Activated naive CD8-positive, alpha-beta T cell treated with anti-CD3 and anti-CD28 coated beads, Interleukin-2, amount 50 U/mL, for 16 hours (primary cell): Measurements from ENCODE around the gene TRAF3.

Source experiments
- DNase-seq: peaks from one replicate; pipeline ENCODE4 v3.0.0-alpha.2; 2020; ENCODE audit warnings: low read depth, low spot score

TRAF3 gene

GRCh38 chr14:102776761-102777710 is at the start of gene TRAF3:
TSS of gene TRAF3 (plus strand) at chr14:102777449. CDS start at chr14:102870202, 92,753 bp downstream.
- DNase-seq: peak; percentile 56

GRCh38 chr14:102728501-102728900 is 48.7 kb upstream of the TRAF3 start:
- DNase-seq: no peak

- no peak for DNase-seq
Measured at GRCh38 chr14:102729268-102729667, 48.0 kb upstream of the TRAF3 start.

- no peak for DNase-seq
Measured at GRCh38 chr14:102729825-102730224, 47.4 kb upstream of the TRAF3 start.

- DNase-seq: no peak
Measured at GRCh38 chr14:102731101-102731870, 46.0 kb upstream of the TRAF3 start.

GRCh38 chr14:102731871-102732800 is 45.1 kb upstream of the TRAF3 start:
- no peak for DNase-seq

GRCh38 chr14:102732924-102733323 is 44.3 kb upstream of the TRAF3 start:
- no peak for DNase-seq

GRCh38 chr14:102733326-102733725 is 43.9 kb upstream of the TRAF3 start:
- no peak for DNase-seq

- no peak for DNase-seq
Measured at GRCh38 chr14:102734436-102734835, 42.8 kb upstream of the TRAF3 start.

- no peak for DNase-seq
Measured at GRCh38 chr14:102736956-102737355, 40.3 kb upstream of the TRAF3 start.

- DNase-seq: no peak
Measured at GRCh38 chr14:102737402-102738372, 39.6 kb upstream of the TRAF3 start.

- DNase-seq: no peak
Measured at GRCh38 chr14:102738373-102739189, 38.7 kb upstream of the TRAF3 start.

GRCh38 chr14:102739190-102739469 is 38.1 kb upstream of the TRAF3 start:
- DNase-seq: no peak

- DNase-seq: no peak
Measured at GRCh38 chr14:102746634-102747438, 30.4 kb upstream of the TRAF3 start.

GRCh38 chr14:102748806-102749205 is 28.4 kb upstream of the TRAF3 start:
- no peak for DNase-seq

- DNase-seq: no peak
Measured at GRCh38 chr14:102749393-102750305, 27.6 kb upstream of the TRAF3 start.

GRCh38 chr14:102750376-102750775 is 26.9 kb upstream of the TRAF3 start:
- DNase-seq: no peak

GRCh38 chr14:102751088-102751487 is 26.2 kb upstream of the TRAF3 start:
- no peak for DNase-seq
